CD14-positive monocyte (primary cell): Measurements from ENCODE around the gene USP1. TPM values are rescaled to one million over a fixed set of nuclear protein-coding genes. Genes with fewer than 3 reads are reported as not detected.

Experiments used
- DNase-seq, 3 donors: peaks; one replicate each; pipeline ENCODE4 v3.0.0-alpha.2; 2011 to 2022
- H2AFZ ChIP-seq: 2 replicates; pipeline ENCODE4 v1.6.0; 2012; ENCODE audit warnings: mild to moderate bottlenecking, low read depth, low read length, inconsistent platforms; ENCODE audit not compliant: insufficient read depth, poor library complexity, severe bottlenecking
- H3K27ac ChIP-seq, 2 donors: 1 replicate in 1 of 2; 2 replicates in 1 of 2; pipeline ENCODE4 v1.5.1; 2012 to 2013; ENCODE audit warnings: low read length in 2 of 2, control low read depth in 1 of 2, inconsistent platforms in 1 of 2, low read depth in 1 of 2, mild to moderate bottlenecking in 1 of 2
- H3K27me3 ChIP-seq, 2 donors: one replicate each; pipeline versions ENCODE4 v1.6.0 to v1.6.1; 2011 to 2013; ENCODE audit warnings: low read length in 2 of 2; ENCODE audit not compliant: control insufficient read depth in 2 of 2, insufficient read depth in 2 of 2
- H3K36me3 ChIP-seq, 2 donors: replicated peaks in 1 of 2; 1 replicate in 1 of 2; 2 replicates in 1 of 2; pipeline versions ENCODE4 v1.5.1 to v1.6.1; 2012 to 2013; ENCODE audit warnings: low read length in 2 of 2, control low read depth in 1 of 2, inconsistent platforms in 1 of 2, mild to moderate bottlenecking in 1 of 2; ENCODE audit not compliant: insufficient read depth in 2 of 2, control insufficient read depth in 1 of 2
- H3K4me1 ChIP-seq, 2 donors: 1 replicate in 1 of 2; 2 replicates in 1 of 2; pipeline versions ENCODE4 v1.5.1 to v1.6.1; 2012 to 2013; ENCODE audit warnings: low read length in 2 of 2, control low read depth in 1 of 2, inconsistent platforms in 1 of 2, mild to moderate bottlenecking in 1 of 2, moderate library complexity in 1 of 2; ENCODE audit not compliant: insufficient read depth in 2 of 2, control insufficient read depth in 1 of 2
- H3K4me2 ChIP-seq: replicated peaks from 2 replicates; pipeline ENCODE3; 2012; ENCODE audit warnings: low read length, moderate library complexity, mild to moderate bottlenecking; ENCODE audit not compliant: poor library complexity, severe bottlenecking; ENCODE audit errors: extremely low read depth
- H3K4me3 ChIP-seq, 3 experiments: fragments of 200-600 bp in 1 of 3; sonication (generic) in 1 of 3; replicated peaks in 1 of 3; 1 replicate in 2 of 3; 2 replicates in 1 of 3; pipeline ENCODE4 v1.5.1; 2011 to 2013; ENCODE audit warnings: low read length in 3 of 3, mild to moderate bottlenecking in 3 of 3, control low read depth in 2 of 3, low read depth in 2 of 3, inconsistent platforms in 1 of 3, moderate library complexity in 1 of 3
- H3K79me2 ChIP-seq: 2 replicates; pipeline ENCODE4 v1.6.0; 2012; ENCODE audit warnings: mild to moderate bottlenecking, control low read depth, inconsistent platforms, low read length, moderate library complexity; ENCODE audit not compliant: insufficient read depth
- H3K9ac ChIP-seq: 2 replicates; pipeline ENCODE4 v1.6.0; 2017; ENCODE audit warnings: low read length, mild to moderate bottlenecking; ENCODE audit not compliant: insufficient read depth, poor library complexity, severe bottlenecking
- H3K9me3 ChIP-seq, 2 donors: replicated peaks in 1 of 2; 1 replicate in 1 of 2; 2 replicates in 1 of 2; pipeline versions ENCODE4 v1.5.1 to v1.6.1; 2012 to 2013; ENCODE audit warnings: low read length in 2 of 2, control low read depth in 1 of 2; ENCODE audit not compliant: control insufficient read depth in 1 of 2, insufficient read depth in 1 of 2
- H4K20me1 ChIP-seq: 2 replicates; pipeline ENCODE4 v1.6.0; 2012; ENCODE audit warnings: mild to moderate bottlenecking, low read length, control low read depth, moderate library complexity; ENCODE audit not compliant: insufficient read depth
- H3K27ac Mint-ChIP-seq, 7 donors: one replicate each; pipeline ENCODE4 v1.8.0; 2020; ENCODE audit warnings: mild to moderate bottlenecking in 7 of 7, mixed read lengths in 7 of 7, moderate library complexity in 6 of 7, inconsistent platforms in 2 of 7
- H3K27me3 Mint-ChIP-seq, 3 donors: one replicate each; pipeline ENCODE4 v1.8.0; 2021 to 2022; ENCODE audit warnings: low read depth in 3 of 3, mild to moderate bottlenecking in 3 of 3, mixed read lengths in 3 of 3, moderate library complexity in 3 of 3, inconsistent platforms in 1 of 3
- H3K36me3 Mint-ChIP-seq, 2 donors: one replicate each; pipeline ENCODE4 v1.8.0; 2020; ENCODE audit warnings: mixed read lengths in 2 of 2, inconsistent platforms in 1 of 2, mild to moderate bottlenecking in 1 of 2
- H3K4me1 Mint-ChIP-seq: one replicate; pipeline ENCODE4 v1.8.0; 2020; ENCODE audit warnings: mild to moderate bottlenecking, mixed read lengths
- H3K4me3 Mint-ChIP-seq, 2 donors: one replicate each; pipeline ENCODE4 v1.8.0; 2020; ENCODE audit warnings: mild to moderate bottlenecking in 2 of 2, mixed read lengths in 2 of 2, moderate library complexity in 1 of 2
- H3K9me3 Mint-ChIP-seq, 7 donors: one replicate each; pipeline ENCODE4 v1.8.0; 2020 to 2022; ENCODE audit warnings: mixed read lengths in 7 of 7, mild to moderate bottlenecking in 6 of 7, moderate library complexity in 6 of 7, inconsistent platforms in 2 of 7
- WGBS: methylation state at CpG from one replicate; pipeline ENCODE4 v1.1.5; 2013; ENCODE audit warnings: missing lambda C conversion rate; ENCODE audit not compliant: insufficient coverage; 5-methylcytosine and 5-hydroxymethylcytosine counted together
- intact Hi-C, 2 donors: fragments of 100-400 bp; cut with micrococcal nuclease; formaldehyde crosslinking; loops; one replicate each; pipeline versions ENCODE4 v1.15.0 to v1.15.1; 2023
- polyA plus RNA-seq, 3 donors: library from polyadenylated mRNA; depleted of rRNA in 1 of 3; unstranded in 2 of 3; stranded (reverse) in 1 of 3; fragments of 300-500 nt in 2 of 3; fragments of >200 nt in 1 of 3; fragmentation: Illumina TruSeq in 2 of 3; gene quantifications; 1 replicate in 2 of 3; 2 replicates in 1 of 3; pipeline ENCODE4 v1.2.3, GENCODE V29; 2012 to 2021
- TF ChIP-seq, protein P1 (sequence below): fragments of 200-600 bp; IDR thresholded peaks from one replicate; pipeline ENCODE4 v1.8.0; 2022; ENCODE audit warnings: antibody characterized with exemption, mild to moderate bottlenecking

USP1 gene
- polyA plus RNA-seq, 3 donors = 5.3 to 24.0 (median 13.6) TPM

DNA sequence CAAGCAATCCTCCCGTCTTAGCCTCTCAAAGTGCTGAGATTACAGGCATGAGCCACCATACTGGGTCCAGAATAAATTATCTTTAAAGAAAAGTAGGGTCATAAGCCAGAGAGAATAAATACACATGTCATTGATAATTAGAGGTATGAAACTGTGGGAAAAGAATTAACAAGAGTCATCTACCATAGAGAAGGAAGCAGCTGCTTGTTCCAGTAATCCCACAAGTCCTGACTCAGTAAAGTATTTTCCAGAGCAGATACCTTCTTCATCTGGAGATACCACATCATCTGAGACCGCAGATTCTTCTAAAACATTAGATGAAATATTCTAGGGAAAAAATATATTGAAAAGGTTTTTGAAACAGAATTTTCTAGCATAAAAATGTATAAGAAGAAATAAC is 55.7 kb downstream of the USP1 start:
- Histone ChIP-seq H3K4me3 (no peak overlapping the region), H3K4me2 (no peak overlapping the region), H4K20me1 (no peaks in the 10 kb centered on the region), H2AFZ (no peak overlapping the region), H3K27ac (no peak overlapping the region), H3K27me3 (no peaks in the 10 kb centered on the region), H3K79me2 (no peaks in the 10 kb centered on the region), H3K9me3 (no peaks in the 10 kb centered on the region), H3K4me1 (no peaks in the 10 kb centered on the region), H3K9ac (no peak overlapping the region), H3K36me3 (peaks cover 6 to 35% of the 10 kb centered on the region in 2 donors)
- Mint-ChIP-seq H3K4me3 (no peak overlapping the region), H3K4me1 (no peaks in the 10 kb centered on the region), H3K9me3 (no peaks in the 10 kb centered on the region), H3K27me3 (peaks cover 0 to 1% (median 0%) of the 10 kb centered on the region in 3 donors), H3K36me3 (peaks cover 14 to 19% of the 10 kb centered on the region in 2 donors), H3K27ac (no peak overlapping the region)
- intact Hi-C loops = no loop called here
- TF ChIP-seq, protein P1, sequence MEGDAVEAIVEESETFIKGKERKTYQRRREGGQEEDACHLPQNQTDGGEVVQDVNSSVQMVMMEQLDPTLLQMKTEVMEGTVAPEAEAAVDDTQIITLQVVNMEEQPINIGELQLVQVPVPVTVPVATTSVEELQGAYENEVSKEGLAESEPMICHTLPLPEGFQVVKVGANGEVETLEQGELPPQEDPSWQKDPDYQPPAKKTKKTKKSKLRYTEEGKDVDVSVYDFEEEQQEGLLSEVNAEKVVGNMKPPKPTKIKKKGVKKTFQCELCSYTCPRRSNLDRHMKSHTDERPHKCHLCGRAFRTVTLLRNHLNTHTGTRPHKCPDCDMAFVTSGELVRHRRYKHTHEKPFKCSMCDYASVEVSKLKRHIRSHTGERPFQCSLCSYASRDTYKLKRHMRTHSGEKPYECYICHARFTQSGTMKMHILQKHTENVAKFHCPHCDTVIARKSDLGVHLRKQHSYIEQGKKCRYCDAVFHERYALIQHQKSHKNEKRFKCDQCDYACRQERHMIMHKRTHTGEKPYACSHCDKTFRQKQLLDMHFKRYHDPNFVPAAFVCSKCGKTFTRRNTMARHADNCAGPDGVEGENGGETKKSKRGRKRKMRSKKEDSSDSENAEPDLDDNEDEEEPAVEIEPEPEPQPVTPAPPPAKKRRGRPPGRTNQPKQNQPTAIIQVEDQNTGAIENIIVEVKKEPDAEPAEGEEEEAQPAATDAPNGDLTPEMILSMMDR = no peak
- DNase-seq = no peak
- WGBS = no CpG with 5 or more reads among the region's 2 CpGs

GRCh38 chr1:62493656-62494055 is 56.8 kb downstream of the USP1 start:
- H3K27ac Mint-ChIP-seq = no peak overlapping the region
- no peak overlapping the region for H3K4me2 ChIP-seq

More at GRCh38 chr1:62493656-62494055, 56.8 kb downstream of the USP1 start:
- TF ChIP-seq, protein P1 = no peak
- Mint-ChIP-seq H3K36me3 (peaks cover 14 to 24% of the 10 kb centered on the region in 2 donors), H3K9me3 (no peaks in the 10 kb centered on the region), H3K4me3 (no peak overlapping the region), H3K27me3 (no peaks in the 10 kb centered on the region), H3K4me1 (no peaks in the 10 kb centered on the region)
- Histone ChIP-seq H3K36me3 (peaks cover 6 to 35% of the 10 kb centered on the region in 2 donors), H3K4me1 (no peaks in the 10 kb centered on the region), H4K20me1 (no peaks in the 10 kb centered on the region), H2AFZ (no peak overlapping the region), H3K79me2 (no peaks in the 10 kb centered on the region), H3K4me3 (no peak overlapping the region), H3K27ac (no peak overlapping the region), H3K9me3 (no peaks in the 10 kb centered on the region), H3K9ac (no peak overlapping the region), H3K27me3 (no peaks in the 10 kb centered on the region)
- WGBS = no CpG with 5 or more reads among the region's 3 CpGs
- intact Hi-C loops = no loop called here
- DNase-seq = no peak
